GM19023 (cell line): ENCODE data around the gene HOXB5.

Experiments used
- ATAC-seq: cut with Tn5 transposase; IDR thresholded peaks from one replicate; pipeline ENCODE4 v1.9.1; 2021; ENCODE audit warnings: mild to moderate bottlenecking, moderate library complexity; ENCODE audit not compliant: unreplicated experiment

Gene HOXB5

GRCh38 chr17:48605409-48605919, 11.9 kb upstream of the HOXB5 start:
- ATAC-seq: no peak

- ATAC-seq: no peak
Measured at GRCh38 chr17:48604770-48605329, 11.3 kb upstream of the HOXB5 start, which contains the start of gene HOXB6. Gene HOXB6, minus strand, starts transcription at chr17:48604986. Its CDS starts 6,836 bp downstream, at chr17:48598150.

GRCh38 chr17:48603959-48604769, 10.6 kb upstream of the HOXB5 start:
- no peak for ATAC-seq

- ATAC-seq: no peak
Measured at GRCh38 chr17:48601539-48602425, 8.2 kb upstream of the HOXB5 start.

GRCh38 chr17:48601207-48601538, 7.6 kb upstream of the HOXB5 start:
- ATAC-seq: no peak

GRCh38 chr17:48600244-48601098, 6.9 kb upstream of the HOXB5 start:
- no peak for ATAC-seq

GRCh38 chr17:48599354-48599753, 5.8 kb upstream of the HOXB5 start:
- ATAC-seq: no peak

GRCh38 chr17:48598736-48599135, 5.2 kb upstream of the HOXB5 start:
- no peak for ATAC-seq

- no peak for ATAC-seq
Measured at GRCh38 chr17:48597778-48598631, 4.4 kb upstream of the HOXB5 start.

- ATAC-seq: no peak
Measured at GRCh38 chr17:48597528-48597777, 3.9 kb upstream of the HOXB5 start.

- ATAC-seq: no peak
Measured at GRCh38 chr17:48596735-48597527, 3.4 kb upstream of the HOXB5 start.

- ATAC-seq: no peak
Measured at GRCh38 chr17:48596000-48596734, 2.6 kb upstream of the HOXB5 start.

- no peak for ATAC-seq
Measured at GRCh38 chr17:48595278-48595999, 1.9 kb upstream of the HOXB5 start.

- ATAC-seq: no peak
Measured at GRCh38 chr17:48594538-48595277, 1.1 kb upstream of the HOXB5 start.

- no peak for ATAC-seq
Measured at GRCh38 chr17:48593840-48594537, 410 bp upstream of the HOXB5 start.

- no peak for ATAC-seq
Measured at GRCh38 chr17:48592577-48592976, 1.0 kb downstream of the HOXB5 start.
